Suprapubic skin (tissue), 4 donors: ENCODE data around the gene TPRG1.

ENCODE experiments used
- CTCF ChIP-seq, 2 donors: fragments of 200-600 bp in 1 of 2; fragments of 450-650 bp in 1 of 2; sonication (generic) in 1 of 2; IDR thresholded peaks; one replicate each; pipeline ENCODE4 v1.5.1; 2016 to 2019; ENCODE audit warnings: antibody characterized with exemption in 2 of 2, mild to moderate bottlenecking in 1 of 2, moderate library complexity in 1 of 2
- POLR2A ChIP-seq, 2 donors: fragments of 450-650 bp; IDR thresholded peaks; one replicate each; pipeline ENCODE4 v1.6.1; 2017; ENCODE audit warnings: antibody characterized with exemption in 2 of 2, mild to moderate bottlenecking in 2 of 2, moderate library complexity in 2 of 2
- POLR2AphosphoS5 ChIP-seq, 3 donors: sonication (generic); formaldehyde crosslinking; IDR thresholded peaks; one replicate each; pipeline ENCODE4 v1.6.1; 2017; ENCODE audit warnings: antibody characterized with exemption in 3 of 3

GRCh38 chr3:189355481-189356201 is 183.9 kb downstream of the TPRG1 start:
- TF ChIP-seq CTCF (IDR thresholded peaks at IDR 0.05): no peak
- no peak for TF ChIP-seq POLR2A (IDR thresholded peaks at IDR 0.05)
- TF ChIP-seq POLR2AphosphoS5 (IDR thresholded peaks at IDR 0.05): no peak
